Parathyroid adenoma (tissue), 2 donors: ENCODE results near the gene GAN.

ENCODE experiments used
- H2AFZ ChIP-seq: fragments of 300-600 bp; sonication (generic); one replicate; pipeline ENCODE4 v1.7.0; 2017; ENCODE audit warnings: antibody characterized with exemption, mild to moderate bottlenecking
- H3K27ac ChIP-seq: fragments of 300-600 bp; sonication (generic); one replicate; pipeline ENCODE4 v1.7.0; 2017
- H3K27me3 ChIP-seq: fragments of 300-600 bp; sonication (generic); one replicate; pipeline ENCODE4 v1.7.0; 2017; ENCODE audit warnings: low read length; ENCODE audit not compliant: control insufficient read depth, insufficient read depth
- H3K36me3 ChIP-seq: fragments of 300-600 bp; sonication (generic); one replicate; pipeline ENCODE4 v1.7.0; 2017; ENCODE audit warnings: low read length; ENCODE audit not compliant: control insufficient read depth, insufficient read depth
- H3K4me1 ChIP-seq: fragments of 300-600 bp; sonication (generic); one replicate; pipeline ENCODE4 v1.7.0; 2017; ENCODE audit warnings: control low read depth
- H3K4me2 ChIP-seq: fragments of 300-600 bp; sonication (generic); one replicate; pipeline ENCODE4 v1.7.0; 2017; ENCODE audit warnings: low read length
- H3K4me3 ChIP-seq: fragments of 300-600 bp; sonication (generic); one replicate; pipeline ENCODE4 v1.7.0; 2017; ENCODE audit warnings: low read depth, low read length
- H3K79me2 ChIP-seq: fragments of 300-600 bp; sonication (generic); one replicate; pipeline ENCODE4 v1.7.0; 2017; ENCODE audit warnings: control low read depth
- H3K9ac ChIP-seq: fragments of 300-600 bp; sonication (generic); one replicate; pipeline ENCODE4 v1.7.0; 2017; ENCODE audit warnings: mild to moderate bottlenecking
- H3K9me3 ChIP-seq: fragments of 300-600 bp; sonication (generic); one replicate; pipeline ENCODE4 v1.7.0; 2017; ENCODE audit warnings: low read length; ENCODE audit not compliant: control insufficient read depth
- TF ChIP-seq, protein P1 (sequence below): fragments of 300-600 bp; sonication (generic); IDR thresholded peaks from one replicate; pipeline ENCODE4 v1.7.0; 2017; ENCODE audit warnings: antibody characterized with exemption, mild to moderate bottlenecking
- donor health status: primary hyperparathyroidism.

The GAN gene

DNA sequence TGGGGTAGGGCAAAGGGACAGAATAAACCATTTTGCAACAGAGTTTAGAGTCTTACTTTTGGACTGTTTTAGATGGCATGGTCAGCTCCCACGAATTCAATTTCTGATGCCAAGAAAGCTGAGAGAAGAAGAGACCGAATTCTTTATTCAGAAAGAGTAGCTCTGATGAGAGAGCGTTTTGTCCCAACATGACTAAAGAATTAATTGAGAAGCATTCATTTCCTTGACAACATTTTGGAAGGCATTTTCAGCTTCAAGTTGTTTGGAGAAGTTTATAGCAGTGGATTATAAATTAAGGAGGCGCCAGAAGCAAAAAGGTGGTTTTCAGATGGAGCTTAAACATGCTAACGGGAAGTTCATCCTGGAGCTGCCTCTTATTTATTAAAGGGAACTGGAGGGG lies 12.2 kb downstream of the GAN start:
- Histone ChIP-seq H3K4me2 (no peak overlapping the region), H3K79me2 (peaks cover 20% of the 10 kb centered on the region), H3K4me1 (no peaks in the 10 kb centered on the region), H3K27ac (no peak overlapping the region), H3K9me3 (no peaks in the 10 kb centered on the region), H3K36me3 (no peaks in the 10 kb centered on the region), H3K9ac (no peak overlapping the region), H3K27me3 (no peaks in the 10 kb centered on the region), H2AFZ (no peak overlapping the region), H3K4me3 (no peak overlapping the region)
- TF ChIP-seq, protein P1, sequence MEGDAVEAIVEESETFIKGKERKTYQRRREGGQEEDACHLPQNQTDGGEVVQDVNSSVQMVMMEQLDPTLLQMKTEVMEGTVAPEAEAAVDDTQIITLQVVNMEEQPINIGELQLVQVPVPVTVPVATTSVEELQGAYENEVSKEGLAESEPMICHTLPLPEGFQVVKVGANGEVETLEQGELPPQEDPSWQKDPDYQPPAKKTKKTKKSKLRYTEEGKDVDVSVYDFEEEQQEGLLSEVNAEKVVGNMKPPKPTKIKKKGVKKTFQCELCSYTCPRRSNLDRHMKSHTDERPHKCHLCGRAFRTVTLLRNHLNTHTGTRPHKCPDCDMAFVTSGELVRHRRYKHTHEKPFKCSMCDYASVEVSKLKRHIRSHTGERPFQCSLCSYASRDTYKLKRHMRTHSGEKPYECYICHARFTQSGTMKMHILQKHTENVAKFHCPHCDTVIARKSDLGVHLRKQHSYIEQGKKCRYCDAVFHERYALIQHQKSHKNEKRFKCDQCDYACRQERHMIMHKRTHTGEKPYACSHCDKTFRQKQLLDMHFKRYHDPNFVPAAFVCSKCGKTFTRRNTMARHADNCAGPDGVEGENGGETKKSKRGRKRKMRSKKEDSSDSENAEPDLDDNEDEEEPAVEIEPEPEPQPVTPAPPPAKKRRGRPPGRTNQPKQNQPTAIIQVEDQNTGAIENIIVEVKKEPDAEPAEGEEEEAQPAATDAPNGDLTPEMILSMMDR: no peak

DNA sequence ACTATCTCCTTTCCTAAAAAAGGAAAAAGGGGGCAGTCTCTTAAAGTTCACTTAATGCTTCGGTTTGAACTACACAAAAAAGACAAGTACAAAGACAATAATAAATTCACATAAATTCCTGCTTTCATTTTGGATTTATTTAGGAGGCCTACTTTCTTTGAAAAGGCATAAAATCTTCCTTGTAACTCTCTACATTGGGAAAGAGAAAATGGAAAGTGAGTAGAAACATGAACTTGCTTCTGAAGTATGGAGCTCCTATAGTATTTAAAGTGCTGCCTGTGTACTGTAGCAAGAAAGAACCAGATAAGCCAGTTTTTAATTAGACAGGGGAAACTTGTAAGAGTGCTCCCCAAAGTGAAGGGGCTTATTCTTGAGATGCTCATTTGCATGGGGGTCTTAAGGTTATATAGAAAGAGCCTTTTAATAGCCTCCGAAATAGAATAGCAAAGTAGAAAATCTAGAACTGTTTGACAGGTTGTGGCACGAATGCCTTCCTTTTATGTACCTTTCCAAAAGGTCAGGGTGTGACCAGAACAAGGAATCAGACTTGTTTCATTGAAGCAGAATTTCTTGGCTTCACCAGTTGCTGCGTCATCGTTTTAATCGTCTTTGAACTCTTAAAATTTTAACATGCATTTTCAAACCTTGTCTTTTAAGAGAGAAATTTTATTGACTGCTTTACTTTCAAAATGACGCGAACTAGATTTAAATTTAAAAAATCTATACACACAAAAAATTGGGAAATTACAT lies 12.9 kb downstream of the GAN start:
- TF ChIP-seq, protein P1: no peak
- Histone ChIP-seq H3K79me2 (peaks cover 26% of the 10 kb centered on the region), H3K9me3 (no peaks in the 10 kb centered on the region), H3K27me3 (no peaks in the 10 kb centered on the region), H3K4me3 (no peak overlapping the region), H3K9ac (no peak overlapping the region), H3K4me2 (no peak overlapping the region), H3K27ac (no peak overlapping the region), H3K36me3 (no peaks in the 10 kb centered on the region), H2AFZ (no peak overlapping the region), H3K4me1 (no peaks in the 10 kb centered on the region)

DNA sequence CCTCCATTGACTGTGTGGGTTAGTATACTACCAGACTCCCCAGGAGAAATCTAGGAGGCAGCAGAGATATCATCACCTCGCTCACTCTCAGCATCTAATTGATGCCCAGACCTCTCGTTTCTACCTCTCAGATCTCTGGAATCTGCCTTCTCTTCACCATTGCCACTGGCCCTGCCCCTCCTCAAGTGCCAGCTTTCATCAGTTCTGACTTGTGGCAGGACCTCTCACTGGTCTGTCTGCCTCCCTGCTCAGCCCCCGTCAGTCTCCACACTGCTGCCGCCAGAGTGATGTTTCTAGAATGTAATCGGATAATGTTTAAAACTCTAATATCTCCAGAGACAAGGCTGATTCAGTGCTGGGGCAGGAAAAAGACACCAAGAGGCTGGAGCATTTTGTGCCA lies 15.2 kb downstream of the GAN start:
- H3K36me3 ChIP-seq: no peaks in the 10 kb centered on the region
- no peak overlapping the region for H2AFZ ChIP-seq
- H3K9me3 ChIP-seq: no peaks in the 10 kb centered on the region
- no peaks in the 10 kb centered on the region for H3K4me1 ChIP-seq
- H3K27ac ChIP-seq: no peak overlapping the region
- no peaks in the 10 kb centered on the region for H3K27me3 ChIP-seq
- no peak overlapping the region for H3K4me2 ChIP-seq
- H3K79me2 ChIP-seq: peaks cover 24% of the 10 kb centered on the region
- H3K4me3 ChIP-seq: no peak overlapping the region
- H3K9ac ChIP-seq: no peak overlapping the region
- TF ChIP-seq, protein P1: no peak

DNA sequence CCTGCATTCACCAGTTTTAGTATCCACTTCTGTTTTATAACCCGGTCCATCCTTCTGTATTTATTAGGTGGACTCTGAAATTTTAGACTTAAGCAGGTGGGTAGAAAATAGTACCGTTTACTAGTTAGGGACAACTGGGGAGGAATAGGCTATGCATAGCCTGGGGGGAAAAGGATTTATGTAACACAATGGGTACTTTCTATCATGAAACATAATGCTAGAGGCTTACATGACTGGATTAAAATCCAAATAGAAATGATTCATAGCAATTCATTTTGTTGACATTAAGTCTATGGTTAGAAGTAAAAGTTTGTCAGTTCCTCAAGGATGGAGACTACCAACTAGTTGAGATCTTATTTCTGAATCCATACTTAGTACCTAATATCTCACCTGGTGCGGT lies 18.6 kb downstream of the GAN start:
- TF ChIP-seq, protein P1: no peak
- no peak overlapping the region for H3K4me3 ChIP-seq
- no peak overlapping the region for H3K9ac ChIP-seq
- H3K36me3 ChIP-seq: no peaks in the 10 kb centered on the region
- H2AFZ ChIP-seq: no peak overlapping the region
- H3K4me2 ChIP-seq: no peak overlapping the region
- H3K4me1 ChIP-seq: no peaks in the 10 kb centered on the region
- no peaks in the 10 kb centered on the region for H3K27me3 ChIP-seq
- H3K79me2 ChIP-seq: peaks cover 26% of the 10 kb centered on the region
- H3K27ac ChIP-seq: no peak overlapping the region
- H3K9me3 ChIP-seq: no peaks in the 10 kb centered on the region

GRCh38 chr16:81335669-81336068 lies 20.9 kb downstream of the GAN start:
- H3K27me3 ChIP-seq: no peaks in the 10 kb centered on the region
- H3K4me1 ChIP-seq: no peaks in the 10 kb centered on the region
- H3K9ac ChIP-seq: no peak overlapping the region
- H2AFZ ChIP-seq: no peak overlapping the region
- H3K9me3 ChIP-seq: no peaks in the 10 kb centered on the region
- H3K4me2 ChIP-seq: no peak overlapping the region
- TF ChIP-seq, protein P1: no peak
- no peak overlapping the region for H3K27ac ChIP-seq
- H3K79me2 ChIP-seq: peaks cover 19% of the 10 kb centered on the region
- no peaks in the 10 kb centered on the region for H3K36me3 ChIP-seq
- H3K4me3 ChIP-seq: no peak overlapping the region
